ENCODE data around the gene TLR7. TPM values are rescaled to one million over a fixed set of nuclear protein-coding genes. Genes with fewer than 3 reads are reported as not detected.

TLR7 gene
- total and polyA plus RNA-seq, 2 of the 13 experiments (the other 11 are each of a cell fraction or from before 2014, with no cell fraction given): not detected

DNA sequence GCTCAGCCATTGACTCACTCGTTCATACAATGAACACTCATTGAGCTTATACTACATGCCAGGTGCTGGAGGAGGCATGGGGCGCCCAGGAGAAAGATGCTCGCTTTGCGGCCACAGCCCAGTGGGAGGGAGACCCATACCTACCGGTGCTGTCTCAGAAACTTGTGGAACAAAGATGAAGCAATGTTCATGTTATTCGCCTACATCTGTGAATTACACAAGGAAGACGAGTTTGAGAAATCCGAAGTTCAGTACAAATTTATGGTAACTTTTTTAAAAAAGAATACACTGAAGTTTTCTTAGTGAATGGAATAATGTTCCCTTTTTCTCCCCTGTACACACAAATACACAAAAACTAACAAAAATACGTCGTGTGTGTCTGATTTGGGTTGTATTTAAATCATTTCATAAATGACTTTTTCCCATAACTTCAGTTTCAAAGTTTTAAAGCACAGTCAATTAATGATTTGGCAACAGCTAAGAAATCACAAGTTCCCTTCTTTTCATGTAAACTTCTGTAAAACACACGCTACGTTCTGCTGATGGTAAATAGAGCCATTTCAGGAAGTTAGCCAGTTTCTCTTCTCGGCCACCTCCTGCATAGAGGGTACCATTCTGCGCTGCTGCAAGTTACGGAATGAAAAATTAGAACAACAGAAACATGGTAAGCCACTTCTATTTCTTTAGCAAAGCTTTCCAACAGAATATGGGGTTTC, 39.3 kb downstream of the TLR7 start, which contains the start of gene TLR8:
TSS of gene TLR8 (plus strand) at position 575 of the 716 bp plus-strand sequence. CDS start at position 662, 87 bp downstream.
- Histone ChIP-seq H3K9ac (ENCODE audit: insufficient read depth, low read depth, low read length) (no peak within 1 kb of the TSS), H4K20me1 (ENCODE audit: insufficient read depth, low read length) (no peaks in the 10 kb centered on the region), H3K4me1 (ENCODE audit: insufficient read depth, low read length) (no peaks in the 10 kb centered on the region), H2AFZ (ENCODE audit: low read length) (no peak within 1 kb of the TSS), H3K79me2 (ENCODE audit: insufficient read depth, low read length) (no peaks in the 10 kb centered on the region), H3K27ac (ENCODE audit: extremely low read length, insufficient read depth, low read length) (no peak within 1 kb of the TSS), H3K27me3 (ENCODE audit: control insufficient read depth in 1 of 2, insufficient read depth in 2 of 2, low read length in 2 of 2) (no peaks in the 10 kb centered on the region), H3K36me3 (replicated peaks in 1 of 2; ENCODE audit: control insufficient read depth in 1 of 2, insufficient read depth in 2 of 2, low read length in 2 of 2) (no peaks in the 10 kb centered on the region), H3K4me3 (replicated peaks in 1 of 3; ENCODE audit: insufficient read depth in 1 of 3, low read depth in 2 of 3, low read length in 3 of 3) (no peak within 1 kb of the TSS), H3K9me3 (ENCODE audit: low read length) (no peaks in the 10 kb centered on the region), H3K4me2 (ENCODE audit: low read depth, low read length) (no peak within 1 kb of the TSS)
- intact Hi-C loops (cut with micrococcal nuclease; ENCODE audit: unreplicated experiment) (no loop called here), in situ Hi-C loops (cut with HindIII; ENCODE audit: extremely low pct_ligation_motif_present, low pct_unique_long_range_greater_than_20kb) (no loop called here)
- ATAC-seq (no peak), FAIRE-seq (no peak), DNase-seq (ENCODE audit: low spot score) (no peak)
- 32% methylated on average over 15 of the region's 15 CpGs for WGBS (ENCODE audit: low lambda C conversion rate)
- BruUV-seq (replicated peaks): no TSS peak
- POLR2A ChIA-PET: no interaction called here
- CTCF ChIA-PET (ENCODE audit: low intra/inter-chr PET ratio, low total read pairs): no interaction called here
- no peak for TF ChIP-seq EP300 (IDR thresholded peaks at IDR 0.05; ENCODE audit: low read depth in 2 of 2, low read length in 2 of 2)
- TF ChIP-seq EP300 (CRISPR knock-in tag; IDR thresholded peaks at IDR 0.05; ENCODE audit: borderline replicate concordance): no peak
- no peak for TF ChIP-seq ETV5 (CRISPR knock-in tag; IDR thresholded peaks at IDR 0.05; ENCODE audit: borderline replicate concordance)
- TF ChIP-seq ZNF260 (CRISPR knock-in tag; IDR thresholded peaks at IDR 0.05; ENCODE audit: borderline replicate concordance, low read depth): no peak
- TF ChIP-seq XRCC5 (optimal IDR thresholded peaks at IDR 0.05; ENCODE audit: low read length): no peak
- TF ChIP-seq MXD4 (CRISPR knock-in tag; IDR thresholded peaks at IDR 0.05): no peak
- no peak for TF ChIP-seq HOXA5 (CRISPR knock-in tag; IDR thresholded peaks at IDR 0.05)
- TF ChIP-seq ZSCAN12 (CRISPR knock-in tag; IDR thresholded peaks at IDR 0.05): no peak
- TF ChIP-seq DRAP1 (CRISPR knock-in tag; IDR thresholded peaks at IDR 0.05): no peak
- no peak for TF ChIP-seq MAF1 (CRISPR knock-in tag; IDR thresholded peaks at IDR 0.05; ENCODE audit: borderline replicate concordance)
- TF ChIP-seq, protein P1, sequence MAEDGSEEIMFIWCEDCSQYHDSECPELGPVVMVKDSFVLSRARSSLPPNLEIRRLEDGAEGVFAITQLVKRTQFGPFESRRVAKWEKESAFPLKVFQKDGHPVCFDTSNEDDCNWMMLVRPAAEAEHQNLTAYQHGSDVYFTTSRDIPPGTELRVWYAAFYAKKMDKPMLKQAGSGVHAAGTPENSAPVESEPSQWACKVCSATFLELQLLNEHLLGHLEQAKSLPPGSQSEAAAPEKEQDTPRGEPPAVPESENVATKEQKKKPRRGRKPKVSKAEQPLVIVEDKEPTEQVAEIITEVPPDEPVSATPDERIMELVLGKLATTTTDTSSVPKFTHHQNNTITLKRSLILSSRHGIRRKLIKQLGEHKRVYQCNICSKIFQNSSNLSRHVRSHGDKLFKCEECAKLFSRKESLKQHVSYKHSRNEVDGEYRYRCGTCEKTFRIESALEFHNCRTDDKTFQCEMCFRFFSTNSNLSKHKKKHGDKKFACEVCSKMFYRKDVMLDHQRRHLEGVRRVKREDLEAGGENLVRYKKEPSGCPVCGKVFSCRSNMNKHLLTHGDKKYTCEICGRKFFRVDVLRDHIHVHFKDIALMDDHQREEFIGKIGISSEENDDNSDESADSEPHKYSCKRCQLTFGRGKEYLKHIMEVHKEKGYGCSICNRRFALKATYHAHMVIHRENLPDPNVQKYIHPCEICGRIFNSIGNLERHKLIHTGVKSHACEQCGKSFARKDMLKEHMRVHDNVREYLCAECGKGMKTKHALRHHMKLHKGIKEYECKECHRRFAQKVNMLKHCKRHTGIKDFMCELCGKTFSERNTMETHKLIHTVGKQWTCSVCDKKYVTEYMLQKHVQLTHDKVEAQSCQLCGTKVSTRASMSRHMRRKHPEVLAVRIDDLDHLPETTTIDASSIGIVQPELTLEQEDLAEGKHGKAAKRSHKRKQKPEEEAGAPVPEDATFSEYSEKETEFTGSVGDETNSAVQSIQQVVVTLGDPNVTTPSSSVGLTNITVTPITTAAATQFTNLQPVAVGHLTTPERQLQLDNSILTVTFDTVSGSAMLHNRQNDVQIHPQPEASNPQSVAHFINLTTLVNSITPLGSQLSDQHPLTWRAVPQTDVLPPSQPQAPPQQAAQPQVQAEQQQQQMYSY (CRISPR knock-in tag; IDR thresholded peaks at IDR 0.05): no peak
- TF ChIP-seq GFI1 (CRISPR knock-in tag; IDR thresholded peaks at IDR 0.05; ENCODE audit: borderline replicate concordance): no peak
- TF ChIP-seq ZNF850 (CRISPR knock-in tag; conservative IDR thresholded peaks at IDR 0.05): no peak
- TF ChIP-seq YEATS2 (CRISPR knock-in tag; IDR thresholded peaks at IDR 0.05; ENCODE audit: borderline replicate concordance): no peak
- no peak for TF ChIP-seq MATR3 (CRISPR knock-in tag; IDR thresholded peaks at IDR 0.05)
- TF ChIP-seq U2AF1 (optimal IDR thresholded peaks at IDR 0.05; ENCODE audit: low read depth, low read length): no peak

All from HepG2 (cell line).